Sigmoid colon (tissue), 3 donors: Measurements from ENCODE around the gene REV3L.

ENCODE experiments used
- CTCF ChIP-seq, 4 experiments: fragments of 450-650 bp in 3 of 4; fragments of 200-600 bp in 1 of 4; IDR thresholded peaks; one replicate each; pipeline ENCODE4 v1.5.1; 2016 to 2019; ENCODE audit warnings: antibody characterized with exemption in 4 of 4, mild to moderate bottlenecking in 3 of 4, moderate library complexity in 2 of 4
- POLR2A ChIP-seq, 2 donors: fragments of 450-650 bp; IDR thresholded peaks; one replicate each; pipeline ENCODE4 v1.6.1; 2016; ENCODE audit warnings: antibody characterized with exemption in 2 of 2, mild to moderate bottlenecking in 2 of 2, moderate library complexity in 2 of 2

GRCh38 chr6:111270121-111270520 lies 212.9 kb downstream of the REV3L start:
- TF ChIP-seq CTCF (IDR thresholded peaks at IDR 0.05) (no peak), POLR2A (IDR thresholded peaks at IDR 0.05) (no peak)
